Fibroblast of lung (primary cell): ENCODE results near the gene SELENOI. TPM values are rescaled to one million over a fixed set of nuclear protein-coding genes. Genes with fewer than 3 reads are reported as not detected.

Experiments used
- DNase-seq, 2 donors: peaks; one replicate each; pipeline versions ENCODE4 v3.0.0 to v3.0.0-alpha.2; 2010; ENCODE audit warnings: low read depth in 2 of 2
- H2AFZ ChIP-seq: 2 replicates; pipeline ENCODE4 v1.5.1; 2012; ENCODE audit warnings: low read length, control low read depth, inconsistent platforms
- H3K27ac ChIP-seq: 2 replicates; pipeline ENCODE4 v1.5.1; 2011; ENCODE audit warnings: low read length, control low read depth; ENCODE audit not compliant: insufficient read depth
- H3K27me3 ChIP-seq: 2 replicates; pipeline ENCODE4 v1.5.1; 2011; ENCODE audit warnings: mild to moderate bottlenecking, low read length; ENCODE audit not compliant: control insufficient read depth, insufficient read depth
- H3K36me3 ChIP-seq: 2 replicates; pipeline ENCODE4 v1.5.1; 2011; ENCODE audit warnings: low read length; ENCODE audit not compliant: control insufficient read depth, insufficient read depth
- H3K4me1 ChIP-seq: 2 replicates; pipeline ENCODE4 v1.5.1; 2011; ENCODE audit warnings: low read length; ENCODE audit not compliant: control insufficient read depth, insufficient read depth; ENCODE audit errors: extremely low read depth
- H3K4me2 ChIP-seq: 2 replicates; pipeline ENCODE4 v1.5.1; 2011; ENCODE audit warnings: low read length, control low read depth; ENCODE audit not compliant: insufficient read depth; ENCODE audit errors: extremely low read depth
- H3K4me3 ChIP-seq, 4 experiments: fragments of 200-600 bp in 1 of 4; sonication (generic) in 1 of 4; replicated peaks in 1 of 4; 2 replicates each; pipeline ENCODE4 v1.5.1; 2011 to 2016; ENCODE audit warnings: low read length in 4 of 4, low read depth in 3 of 4, mild to moderate bottlenecking in 3 of 4, control low read depth in 2 of 4, inconsistent platforms in 1 of 4, mixed read lengths in 1 of 4; ENCODE audit not compliant: insufficient read depth in 1 of 4; ENCODE audit errors: control extremely low read depth in 1 of 4
- H3K79me2 ChIP-seq: 2 replicates; pipeline ENCODE4 v1.5.1; 2012; ENCODE audit warnings: mild to moderate bottlenecking, low read length, inconsistent platforms; ENCODE audit not compliant: control insufficient read depth, insufficient read depth
- H3K9ac ChIP-seq: 2 replicates; pipeline ENCODE4 v1.5.1; 2011; ENCODE audit warnings: mild to moderate bottlenecking, low read length, control low read depth; ENCODE audit not compliant: insufficient read depth
- H3K9me3 ChIP-seq: 2 replicates; pipeline ENCODE4 v1.5.1; 2012; ENCODE audit warnings: low read depth, low read length; ENCODE audit not compliant: control insufficient read depth, insufficient read depth
- H4K20me1 ChIP-seq: 2 replicates; pipeline ENCODE4 v1.5.1; 2011; ENCODE audit warnings: low read length; ENCODE audit not compliant: control insufficient read depth, insufficient read depth; ENCODE audit errors: extremely low read depth
- CTCF ChIP-seq, 2 donors: IDR thresholded peaks in 1 of 2; conservative IDR thresholded peaks in 1 of 2; 1 replicate in 1 of 2; 2 replicates in 1 of 2; pipeline ENCODE4 v1.5.1; 2011 to 2012; ENCODE audit warnings: low read length in 2 of 2, control low read depth in 1 of 2, inconsistent platforms in 1 of 2, low read depth in 1 of 2, mild to moderate bottlenecking in 1 of 2
- EZH2 ChIP-seq: IDR thresholded peaks from 2 replicates; pipeline ENCODE4 v1.5.1; 2012; ENCODE audit warnings: low read length, control low read depth, mild to moderate bottlenecking; ENCODE audit errors: missing control alignments
- polyA plus RNA-seq, 2 donors: library from polyadenylated mRNA; depleted of rRNA in 1 of 2; stranded (reverse) in 1 of 2; unstranded in 1 of 2; fragments of >200 nt; gene quantifications; 2 replicates each; pipeline ENCODE4 v1.2.1, GENCODE V29; 2011 to 2012; ENCODE audit warnings: missing spikeins in 1 of 2
- total RNA-seq: library from RNA; depleted of rRNA; stranded (reverse); fragments of >200 nt; gene quantifications from 2 replicates; pipeline ENCODE4 v1.2.1, GENCODE V29; 2014

SELENOI gene
- total and polyA plus RNA-seq, 2 donors (not counting 1 experiment from before 2014, with no cell fraction given): 11.9 to 18.8 TPM

GRCh38 chr2:26335231-26335630 is 10.7 kb upstream of the SELENOI start:
- Histone ChIP-seq H4K20me1 (no peaks in the 10 kb centered on the region), H3K27ac (no peak overlapping the region), H3K36me3 (no peaks in the 10 kb centered on the region), H3K27me3 (no peaks in the 10 kb centered on the region), H3K79me2 (no peaks in the 10 kb centered on the region), H3K4me2 (peak overlapping the region; percentile 44), H2AFZ (no peak overlapping the region), H3K4me1 (no peaks in the 10 kb centered on the region), H3K9me3 (no peaks in the 10 kb centered on the region), H3K4me3 (no peak overlapping the region), H3K9ac (no peak overlapping the region)
- peak in 1 of 2 donors; percentile 70 for DNase-seq
- no peak for TF ChIP-seq CTCF (conservative IDR thresholded peaks at IDR 0.05 in 1 of 2, IDR thresholded peaks at IDR 0.05 in 1 of 2; ENCODE audit: low read depth in 1 of 2, low read length in 2 of 2)
- no peak for TF ChIP-seq EZH2

- Histone ChIP-seq H2AFZ (no peak overlapping the region), H3K4me3 (no peak overlapping the region), H3K4me2 (no peak overlapping the region), H3K36me3 (no peaks in the 10 kb centered on the region), H3K27ac (no peak overlapping the region), H3K9me3 (no peaks in the 10 kb centered on the region), H4K20me1 (no peaks in the 10 kb centered on the region), H3K9ac (no peak overlapping the region), H3K4me1 (no peaks in the 10 kb centered on the region), H3K27me3 (no peaks in the 10 kb centered on the region), H3K79me2 (no peaks in the 10 kb centered on the region)
- no peak for DNase-seq
- no peak for TF ChIP-seq EZH2
- no peak for TF ChIP-seq CTCF (conservative IDR thresholded peaks at IDR 0.05 in 1 of 2, IDR thresholded peaks at IDR 0.05 in 1 of 2; ENCODE audit: low read depth in 1 of 2, low read length in 2 of 2)
These were observed 9.2 kb upstream of the SELENOI start for GRCh38 chr2:26336719-26337118.

GRCh38 chr2:26337298-26337697 is 8.6 kb upstream of the SELENOI start:
- Histone ChIP-seq H4K20me1 (no peaks in the 10 kb centered on the region), H3K27me3 (no peaks in the 10 kb centered on the region), H3K4me3 (no peak overlapping the region), H3K4me2 (no peak overlapping the region), H2AFZ (no peak overlapping the region), H3K9ac (no peak overlapping the region), H3K79me2 (no peaks in the 10 kb centered on the region), H3K27ac (no peak overlapping the region), H3K9me3 (no peaks in the 10 kb centered on the region), H3K4me1 (no peaks in the 10 kb centered on the region), H3K36me3 (no peaks in the 10 kb centered on the region)
- TF ChIP-seq CTCF (conservative IDR thresholded peaks at IDR 0.05 in 1 of 2, IDR thresholded peaks at IDR 0.05 in 1 of 2; ENCODE audit: low read depth in 1 of 2, low read length in 2 of 2) (no peak), EZH2 (no peak)
- DNase-seq: no peak
